Progenitor cell of endocrine pancreas (in vitro differentiated cells): ENCODE measurements around the gene ACTR1B. TPM values are rescaled to one million over a fixed set of nuclear protein-coding genes. Genes with fewer than 3 reads are reported as not detected.

Source experiments
- DNase-seq: peaks from one replicate; pipeline ENCODE4 v3.0.0; 2021; ENCODE audit warnings: low spot score; ENCODE audit not compliant: unreplicated experiment
- H3K27ac Mint-ChIP-seq: 2 replicates; pipeline ENCODE4 v1.8.0; 2021; ENCODE audit warnings: mild to moderate bottlenecking, moderate library complexity, mixed read lengths
- H3K27me3 Mint-ChIP-seq: 2 replicates; pipeline ENCODE4 v1.8.0; 2021; ENCODE audit warnings: mixed read lengths
- H3K36me3 Mint-ChIP-seq: 2 replicates; pipeline ENCODE4 v1.8.0; 2022; ENCODE audit warnings: mixed read lengths; ENCODE audit not compliant: insufficient read depth
- H3K4me1 Mint-ChIP-seq: 2 replicates; pipeline ENCODE4 v1.8.0; 2021; ENCODE audit warnings: low read depth, mixed read lengths
- H3K4me3 Mint-ChIP-seq: 2 replicates; pipeline ENCODE4 v1.8.0; 2021; ENCODE audit warnings: low read depth, mild to moderate bottlenecking, moderate library complexity, mixed read lengths
- H3K9me3 Mint-ChIP-seq: 2 replicates; pipeline ENCODE4 v1.8.0; 2021; ENCODE audit warnings: low read depth, mixed read lengths
- total RNA-seq: library from RNA; stranded (reverse); gene quantifications from 2 replicates; pipeline ENCODE4 v1.2.1, GENCODE V29; 2021
- TF ChIP-seq, protein P1 (sequence below): fragments of 200-600 bp; sonication (generic); IDR thresholded peaks from one replicate; pipeline ENCODE4 v1.5.0; 2021; ENCODE audit warnings: antibody characterized with exemption, mild to moderate bottlenecking; ENCODE audit not compliant: unreplicated experiment

The ACTR1B gene
- total RNA-seq, 1 donor from 2014 or later = 88.5 TPM

DNA sequence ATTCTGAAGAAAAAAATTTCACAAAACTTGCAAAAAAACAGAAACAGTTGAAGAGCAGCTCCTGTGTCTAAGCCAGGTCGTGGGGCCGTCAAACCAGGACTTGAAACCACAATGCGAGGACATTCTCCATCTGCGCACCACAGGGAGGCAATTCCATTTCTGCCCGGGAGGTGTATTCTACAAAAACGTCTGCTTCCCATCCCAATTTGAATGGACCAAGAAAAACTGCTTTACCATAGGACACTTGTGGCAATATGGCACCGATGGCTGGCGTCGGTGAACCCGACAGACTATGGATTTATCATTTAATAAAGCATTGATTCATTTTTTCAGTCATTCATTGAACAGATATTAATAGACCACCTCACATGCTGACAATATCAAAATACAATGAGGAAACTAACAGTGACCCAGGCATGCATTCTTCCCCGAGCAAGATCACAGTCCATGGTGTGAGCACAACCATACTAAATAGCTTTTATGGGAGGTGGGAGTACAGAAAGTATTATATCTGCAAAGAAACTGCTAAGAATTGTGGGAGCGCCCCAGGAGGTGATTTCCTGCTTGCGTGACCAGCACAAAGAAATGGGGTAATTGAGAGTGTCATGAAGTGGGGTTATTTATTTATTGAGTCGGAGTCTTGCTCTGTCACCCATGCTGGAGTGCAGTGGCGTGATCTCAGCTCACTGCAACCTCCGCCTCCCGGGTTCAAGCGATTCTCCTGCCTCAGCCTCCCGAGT lies 39.1 kb upstream of the ACTR1B start:
- Mint-ChIP-seq H3K4me1 (peaks cover 4% of the 10 kb centered on the region), H3K9me3 (no peaks in the 10 kb centered on the region), H3K27me3 (no peaks in the 10 kb centered on the region)

GRCh38 chr2:97701851-97702465 lies 38.1 kb upstream of the ACTR1B start:
- no peak for DNase-seq

More for the DNA sequence above, 39.1 kb upstream of the ACTR1B start:
- no peak for DNase-seq
- Mint-ChIP-seq H3K27ac (no peak overlapping the region), H3K4me3 (no peak overlapping the region), H3K36me3 (no peaks in the 10 kb centered on the region)
- TF ChIP-seq, protein P1, sequence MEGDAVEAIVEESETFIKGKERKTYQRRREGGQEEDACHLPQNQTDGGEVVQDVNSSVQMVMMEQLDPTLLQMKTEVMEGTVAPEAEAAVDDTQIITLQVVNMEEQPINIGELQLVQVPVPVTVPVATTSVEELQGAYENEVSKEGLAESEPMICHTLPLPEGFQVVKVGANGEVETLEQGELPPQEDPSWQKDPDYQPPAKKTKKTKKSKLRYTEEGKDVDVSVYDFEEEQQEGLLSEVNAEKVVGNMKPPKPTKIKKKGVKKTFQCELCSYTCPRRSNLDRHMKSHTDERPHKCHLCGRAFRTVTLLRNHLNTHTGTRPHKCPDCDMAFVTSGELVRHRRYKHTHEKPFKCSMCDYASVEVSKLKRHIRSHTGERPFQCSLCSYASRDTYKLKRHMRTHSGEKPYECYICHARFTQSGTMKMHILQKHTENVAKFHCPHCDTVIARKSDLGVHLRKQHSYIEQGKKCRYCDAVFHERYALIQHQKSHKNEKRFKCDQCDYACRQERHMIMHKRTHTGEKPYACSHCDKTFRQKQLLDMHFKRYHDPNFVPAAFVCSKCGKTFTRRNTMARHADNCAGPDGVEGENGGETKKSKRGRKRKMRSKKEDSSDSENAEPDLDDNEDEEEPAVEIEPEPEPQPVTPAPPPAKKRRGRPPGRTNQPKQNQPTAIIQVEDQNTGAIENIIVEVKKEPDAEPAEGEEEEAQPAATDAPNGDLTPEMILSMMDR = no peak

DNA sequence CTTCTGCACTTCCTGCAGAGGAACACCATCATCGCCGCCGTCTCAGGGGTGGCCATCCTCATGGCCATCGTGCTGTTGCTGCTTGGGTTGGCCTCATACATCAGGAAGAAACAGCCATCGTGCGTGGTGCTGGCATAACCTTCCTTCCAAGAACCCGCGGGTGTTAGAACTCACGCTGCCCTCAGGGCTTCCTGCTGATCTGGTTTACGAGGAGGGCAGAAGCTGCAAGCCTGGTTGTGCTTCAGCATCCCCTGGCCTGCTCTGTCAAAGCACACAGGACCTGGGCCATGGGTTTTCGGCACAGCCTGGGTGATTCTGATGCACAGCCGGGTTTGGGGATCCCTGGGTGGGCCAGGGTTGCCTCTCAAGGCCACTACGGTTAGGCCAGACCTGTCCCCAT lies 37.3 kb upstream of the ACTR1B start:
- Mint-ChIP-seq H3K4me1 (peaks cover 7% of the 10 kb centered on the region), H3K36me3 (no peaks in the 10 kb centered on the region), H3K9me3 (no peaks in the 10 kb centered on the region), H3K4me3 (no peak overlapping the region), H3K27ac (peak overlapping the region; percentile 65), H3K27me3 (no peaks in the 10 kb centered on the region)
- TF ChIP-seq, protein P1 = no peak
- no peak for DNase-seq

More at GRCh38 chr2:97701851-97702465, 38.1 kb upstream of the ACTR1B start:
- Mint-ChIP-seq H3K27ac (no peak overlapping the region), H3K4me1 (peaks cover 6% of the 10 kb centered on the region), H3K9me3 (no peaks in the 10 kb centered on the region), H3K4me3 (no peak overlapping the region), H3K36me3 (no peaks in the 10 kb centered on the region), H3K27me3 (no peaks in the 10 kb centered on the region)
- TF ChIP-seq, protein P1 = no peak

- Mint-ChIP-seq H3K4me3 (no peak overlapping the region), H3K9me3 (no peaks in the 10 kb centered on the region), H3K27me3 (no peaks in the 10 kb centered on the region), H3K4me1 (peaks cover 7% of the 10 kb centered on the region), H3K36me3 (no peaks in the 10 kb centered on the region), H3K27ac (no peak overlapping the region)
- TF ChIP-seq, protein P1 = peak; percentile 76
- peak; percentile 46 for DNase-seq
These were observed 36.1 kb upstream of the ACTR1B start for GRCh38 chr2:97699765-97700444.

- DNase-seq = no peak
- Mint-ChIP-seq H3K27me3 (no peaks in the 10 kb centered on the region), H3K4me3 (no peak overlapping the region), H3K9me3 (no peaks in the 10 kb centered on the region), H3K4me1 (peaks cover 7% of the 10 kb centered on the region), H3K27ac (no peak overlapping the region), H3K36me3 (no peaks in the 10 kb centered on the region)
- TF ChIP-seq, protein P1 = no peak
These were observed 34.7 kb upstream of the ACTR1B start for GRCh38 chr2:97698530-97698929.
